Astrocyte of the hippocampus (primary cell): Measurements from ENCODE around the gene SRGAP2B.
"Not testable (repeated sequence)": the region's sequence is repeated elsewhere in the genome, so short reads cannot be mapped to it uniquely, and the experiment has no call there.

Experiments used
- DNase-seq: peaks from one replicate; pipeline ENCODE4 v3.0.0; 2011; ENCODE audit warnings: low read depth, low spot score

SRGAP2B gene

DNA sequence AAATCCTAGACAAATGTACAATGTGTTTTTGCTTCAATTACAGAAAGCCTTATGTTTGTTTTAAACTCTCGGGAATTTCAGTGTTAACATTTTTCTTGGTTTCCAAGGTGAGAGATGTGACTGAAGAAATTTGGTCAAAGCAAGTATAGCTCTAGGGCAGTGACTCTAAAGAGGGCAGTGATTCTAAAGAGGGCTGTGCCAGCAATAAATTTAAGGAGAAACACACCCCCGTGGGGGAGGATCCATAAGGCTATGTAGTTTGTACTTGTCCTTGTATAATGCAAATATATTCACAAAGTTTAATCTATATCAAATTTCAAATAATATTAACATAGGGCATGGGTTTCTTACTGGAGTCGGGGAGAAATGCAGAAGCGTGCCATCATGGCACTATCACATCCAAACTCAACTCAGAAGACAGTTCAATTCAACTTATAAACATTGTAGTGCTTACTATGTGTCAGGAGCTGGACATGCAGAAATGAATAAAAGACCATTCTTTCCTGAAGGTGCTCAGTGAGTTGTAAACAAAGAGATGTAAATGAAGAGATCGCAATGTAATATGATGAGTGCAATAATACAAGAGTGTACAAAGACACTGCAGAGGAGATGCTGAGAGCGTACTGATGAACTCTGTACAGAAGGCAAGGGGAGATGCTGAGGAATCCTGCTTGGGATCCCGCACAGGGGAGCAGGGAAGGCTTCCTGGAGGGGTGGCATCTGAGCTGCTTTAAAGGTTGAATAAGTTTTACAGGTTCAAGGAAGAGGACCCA, 12.5 kb downstream of the SRGAP2B start:
- not testable (repeated sequence) for DNase-seq

DNA sequence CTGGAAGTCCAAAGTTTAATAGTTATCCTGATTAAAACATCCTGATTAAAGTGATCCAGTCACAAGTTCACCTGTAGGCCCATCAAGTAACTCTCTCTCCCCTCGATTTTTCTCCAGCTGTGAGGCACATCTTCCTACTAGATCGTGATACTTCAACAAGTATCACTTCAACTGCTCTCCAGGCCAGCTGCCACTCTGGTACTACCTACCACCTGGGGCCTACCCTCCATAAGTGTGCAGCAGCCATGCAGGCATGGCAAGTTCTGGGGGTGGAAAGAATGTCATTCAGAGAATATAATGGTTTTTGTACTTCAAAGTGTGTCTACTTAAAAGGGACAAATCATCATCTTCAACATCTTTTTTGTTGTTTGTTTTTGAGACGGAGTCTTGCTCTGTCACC, 14.9 kb downstream of the SRGAP2B start:
- not testable (repeated sequence) for DNase-seq

- DNase-seq = not testable (repeated sequence)
Observed at GRCh38 chr1:145079737-145080136, 15.4 kb downstream of the SRGAP2B start.

GRCh38 chr1:145078787-145079370, 16.2 kb downstream of the SRGAP2B start:
- DNase-seq = not testable (repeated sequence)

GRCh38 chr1:145077872-145078786, 17.0 kb downstream of the SRGAP2B start:
- not testable (repeated sequence) for DNase-seq

GRCh38 chr1:145076877-145077276, 18.3 kb downstream of the SRGAP2B start:
- DNase-seq = not testable (repeated sequence)

DNA sequence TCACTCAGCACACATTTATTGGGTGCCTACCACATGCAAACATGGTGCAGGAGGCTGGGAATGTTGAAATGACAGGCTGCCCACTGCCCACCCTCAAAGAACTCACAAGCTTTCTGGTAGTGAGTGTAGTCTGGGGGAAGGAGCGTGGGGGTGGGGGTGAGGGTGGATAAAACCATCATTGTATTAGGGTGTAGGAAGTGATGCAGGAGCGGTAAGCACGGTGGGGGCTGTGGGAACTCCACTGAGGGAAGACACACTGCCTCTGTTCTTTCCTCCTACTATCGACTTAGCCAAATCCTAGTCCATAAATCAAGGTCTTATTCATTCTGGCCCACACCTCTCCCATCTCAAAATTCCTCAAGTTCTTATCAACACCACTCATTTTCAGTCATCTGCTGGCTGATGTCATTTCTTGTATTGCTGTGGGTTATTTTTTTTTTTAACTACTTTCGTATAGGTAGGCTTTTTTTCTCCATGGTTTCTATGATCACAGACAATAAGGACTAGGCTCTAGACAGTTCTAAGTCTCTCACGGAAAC, 21.0 kb downstream of the SRGAP2B start:
- DNase-seq = not testable (repeated sequence)

DNA sequence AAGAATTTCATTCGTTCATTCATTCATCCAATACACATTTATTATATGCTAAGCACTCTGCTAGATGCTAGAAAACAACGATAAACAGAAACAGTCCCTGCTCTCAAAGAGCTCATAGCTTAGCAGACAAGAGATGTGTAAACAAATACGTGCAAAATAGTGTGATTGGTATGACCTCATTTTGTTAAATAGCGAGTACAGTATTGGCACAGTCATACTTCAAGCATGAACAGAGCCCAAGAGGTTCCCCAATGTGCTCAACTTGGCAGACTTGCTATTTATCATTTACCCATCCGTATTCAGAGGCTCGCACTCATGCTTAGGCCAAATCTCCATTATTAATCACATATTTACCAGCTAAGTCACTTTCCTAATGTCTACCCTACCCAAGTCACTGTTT, 23.6 kb downstream of the SRGAP2B start:
- not testable (repeated sequence) for DNase-seq

DNA sequence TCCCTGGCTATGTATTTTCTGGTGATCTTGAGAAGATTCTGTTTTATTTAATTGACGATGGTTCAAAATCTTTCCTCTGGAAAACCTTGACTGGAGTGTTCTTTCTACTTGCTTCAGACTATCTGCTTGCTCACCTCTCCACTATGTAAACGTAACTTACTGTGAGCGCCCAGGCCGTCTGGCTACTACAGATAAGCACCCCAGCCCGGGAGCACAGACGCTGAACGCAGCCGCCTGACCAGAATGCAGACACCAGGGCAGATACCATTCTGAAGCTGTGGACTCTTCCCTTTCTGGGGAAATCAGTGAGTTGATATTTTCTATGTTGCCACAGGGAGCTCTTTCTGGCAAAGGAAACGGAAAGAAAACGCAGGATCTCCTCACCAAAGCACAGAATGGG, 28.6 kb downstream of the SRGAP2B start:
- DNase-seq = not testable (repeated sequence)

- DNase-seq = not testable (repeated sequence)
Observed at GRCh38 chr1:145065194-145065826, 29.8 kb downstream of the SRGAP2B start.

DNA sequence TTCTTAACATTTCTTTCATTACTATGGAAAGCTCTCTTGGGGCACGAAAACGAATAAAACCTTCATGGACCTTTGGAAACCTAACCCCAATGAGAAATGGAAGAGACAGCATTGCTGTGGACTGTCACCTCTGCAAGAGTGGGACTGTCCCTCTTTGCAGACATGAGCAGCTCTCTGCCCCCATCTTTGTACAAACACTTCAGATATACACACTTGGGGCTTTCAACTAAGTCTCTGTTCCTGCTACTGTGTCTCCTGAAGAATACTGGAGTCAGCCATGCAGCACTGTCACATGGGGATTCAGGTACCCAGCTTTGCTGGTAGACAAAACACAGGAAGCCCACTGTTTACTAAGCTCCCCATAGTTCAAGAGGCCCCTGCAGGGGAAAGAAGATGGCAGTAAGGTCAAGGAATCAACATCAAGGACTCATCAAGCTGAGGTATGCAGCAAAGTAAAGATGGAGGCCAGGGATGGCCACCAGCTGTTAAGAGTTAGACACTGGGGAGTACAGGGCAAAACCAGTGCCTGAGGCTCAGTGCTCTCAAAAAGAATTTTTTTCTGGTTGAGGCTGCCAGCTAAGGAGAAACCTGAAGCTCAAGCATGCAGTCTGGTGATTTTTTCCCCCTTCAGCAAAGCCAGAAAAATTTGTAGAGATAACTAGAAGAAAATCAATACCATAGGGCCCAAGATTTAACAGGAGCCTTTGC, 31.0 kb downstream of the SRGAP2B start:
- DNase-seq = not testable (repeated sequence)

DNA sequence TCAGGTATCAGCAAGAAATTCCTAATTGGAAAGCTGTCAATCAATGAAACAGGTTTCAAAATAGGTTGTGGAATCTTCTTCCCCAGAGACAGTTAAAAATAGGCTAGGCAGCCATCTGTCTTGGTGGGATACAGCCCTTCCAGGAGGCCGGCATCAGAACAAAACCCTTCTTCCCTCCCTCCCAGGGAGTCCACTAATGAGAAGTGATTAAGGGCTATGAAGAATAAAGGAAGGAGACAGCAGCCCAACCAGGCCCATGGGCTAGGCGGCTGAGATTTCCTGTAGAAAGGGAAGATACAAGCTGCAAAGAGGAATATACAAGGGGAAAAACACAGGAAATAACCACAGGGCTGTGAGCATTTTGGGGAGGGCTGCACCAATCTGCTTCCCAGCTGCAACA, 31.8 kb downstream of the SRGAP2B start:
- not testable (repeated sequence) for DNase-seq

- not testable (repeated sequence) for DNase-seq
Observed at GRCh38 chr1:145058184-145058583, 36.9 kb downstream of the SRGAP2B start.

DNA sequence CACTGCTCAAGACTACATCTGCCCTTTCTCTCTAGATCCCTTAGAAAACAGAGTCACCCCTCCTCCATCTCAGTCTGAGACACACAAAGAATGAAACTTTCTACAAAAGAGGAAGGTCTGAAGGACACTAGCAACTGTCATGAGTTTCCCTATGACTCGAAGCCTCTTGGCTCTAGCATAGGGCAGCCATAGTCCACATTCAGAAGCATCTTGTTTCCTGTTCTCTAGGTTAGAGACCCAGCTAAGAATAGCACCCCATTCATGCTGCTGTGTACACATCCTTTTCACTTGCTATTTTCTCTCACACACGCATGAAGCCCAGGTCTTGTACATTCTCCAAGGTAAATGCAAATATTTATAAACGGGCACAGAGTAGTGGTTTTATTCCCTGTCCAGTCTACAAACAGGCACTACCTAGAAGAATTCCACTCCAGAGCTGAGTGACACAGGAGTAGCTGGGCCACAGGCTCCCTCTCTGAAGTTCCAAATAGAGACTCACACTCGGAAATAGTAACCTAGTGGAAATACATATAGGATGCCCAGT, 39.8 kb downstream of the SRGAP2B start:
- not testable (repeated sequence) for DNase-seq

- DNase-seq = not testable (repeated sequence)
Observed at GRCh38 chr1:145053428-145053827, 41.7 kb downstream of the SRGAP2B start.

- DNase-seq = not testable (repeated sequence)
Observed at GRCh38 chr1:145052019-145052776, 42.9 kb downstream of the SRGAP2B start.

DNA sequence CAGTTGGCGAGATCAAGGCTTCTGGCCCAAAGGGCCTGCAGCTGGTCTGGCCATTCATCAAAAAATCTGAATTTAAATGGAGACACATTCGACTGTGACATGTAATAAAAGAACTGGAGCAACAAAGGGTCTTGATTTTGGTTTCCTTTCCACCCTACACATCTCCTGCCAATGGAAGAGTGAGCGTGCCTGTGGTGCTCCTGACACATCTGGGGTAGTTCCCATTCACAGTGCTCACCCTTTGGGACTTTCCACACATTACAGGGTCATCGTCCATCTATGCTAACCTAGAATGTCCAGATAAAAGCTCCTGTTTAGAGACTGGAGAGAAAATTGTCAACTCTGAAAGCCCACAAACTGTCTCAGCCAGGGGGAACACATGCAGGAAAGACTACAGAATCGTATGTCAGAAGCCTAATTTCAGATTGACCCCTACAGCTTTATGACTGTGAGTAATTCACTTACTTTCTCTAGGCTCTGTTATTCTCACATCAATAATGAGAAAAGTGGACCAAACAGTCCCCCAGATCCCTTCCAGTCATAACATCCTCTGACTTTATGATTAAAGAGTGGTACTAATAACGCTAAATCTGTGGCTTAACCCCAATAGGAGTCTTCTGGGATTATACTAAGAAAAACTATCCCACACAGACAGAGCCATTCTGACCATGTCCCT, 46.8 kb downstream of the SRGAP2B start:
- DNase-seq = not testable (repeated sequence)

GRCh38 chr1:145047553-145047952, 47.6 kb downstream of the SRGAP2B start:
- DNase-seq = not testable (repeated sequence)
